GM18951 (cell line): ENCODE results near the gene NCOR2.

ENCODE experiments used
- POLR2A ChIP-seq: IDR thresholded peaks from 4 replicates; pipeline ENCODE4 v1.6.1; 2011; ENCODE audit warnings: mild to moderate bottlenecking; ENCODE audit not compliant: insufficient read length, insufficient read depth; ENCODE audit errors: extremely low read depth
- in situ Hi-C: fragments of 300-500 bp; cut with MboI; formaldehyde crosslinking; loops from one replicate; pipeline ENCODE4 v1.12.0; 2022; ENCODE audit warnings: low sequenced_read_pairs, mixed read lengths, inconsistent platforms; ENCODE audit not compliant: unreplicated experiment

The NCOR2 gene

DNA sequence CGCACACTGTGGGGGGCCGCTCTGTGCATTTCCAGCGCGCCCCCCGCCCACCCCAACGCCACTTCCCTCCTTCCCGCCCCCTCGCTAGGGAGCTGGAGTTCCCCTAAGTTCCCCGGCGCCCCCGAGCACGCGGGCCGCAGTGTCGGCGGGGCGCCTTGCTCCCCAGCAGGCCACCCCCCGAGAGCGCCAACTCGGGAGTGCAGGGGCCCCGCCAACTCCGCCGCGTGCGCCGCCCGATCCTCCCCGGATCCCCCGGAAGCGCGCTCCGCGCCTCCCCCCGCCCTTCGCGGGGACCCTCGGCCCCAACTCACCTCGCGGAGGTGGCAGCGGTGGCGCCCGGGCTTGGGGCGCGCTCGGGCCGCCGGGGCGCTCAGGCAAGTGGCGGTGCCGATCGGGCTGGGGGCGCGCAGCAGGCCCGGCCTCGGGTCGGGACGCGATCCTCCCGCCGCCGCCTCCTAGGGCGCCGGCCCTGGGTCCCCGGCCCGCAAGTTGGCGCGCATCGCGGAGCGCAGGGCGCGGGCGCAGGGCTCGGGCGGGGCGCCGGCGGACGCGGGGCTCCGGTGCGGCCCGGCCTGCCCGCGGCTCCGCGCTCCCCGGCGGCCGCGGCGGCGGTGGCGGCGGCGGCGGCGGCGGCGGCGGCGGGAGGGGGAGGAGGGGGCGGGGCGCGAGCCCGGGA, at the start of gene NCOR2:
TSS of gene NCOR2 (minus strand) at position 616 of the 676 bp plus-strand sequence. CDS start 72,361 bp downstream, outside the sequence.
- in situ Hi-C loops: loop anchor here (25.0 kb wide), 1 partner anchor 195 kb away; no protein-coding TSS in a partner anchor
- peak; percentile 60 for TF ChIP-seq POLR2A

DNA sequence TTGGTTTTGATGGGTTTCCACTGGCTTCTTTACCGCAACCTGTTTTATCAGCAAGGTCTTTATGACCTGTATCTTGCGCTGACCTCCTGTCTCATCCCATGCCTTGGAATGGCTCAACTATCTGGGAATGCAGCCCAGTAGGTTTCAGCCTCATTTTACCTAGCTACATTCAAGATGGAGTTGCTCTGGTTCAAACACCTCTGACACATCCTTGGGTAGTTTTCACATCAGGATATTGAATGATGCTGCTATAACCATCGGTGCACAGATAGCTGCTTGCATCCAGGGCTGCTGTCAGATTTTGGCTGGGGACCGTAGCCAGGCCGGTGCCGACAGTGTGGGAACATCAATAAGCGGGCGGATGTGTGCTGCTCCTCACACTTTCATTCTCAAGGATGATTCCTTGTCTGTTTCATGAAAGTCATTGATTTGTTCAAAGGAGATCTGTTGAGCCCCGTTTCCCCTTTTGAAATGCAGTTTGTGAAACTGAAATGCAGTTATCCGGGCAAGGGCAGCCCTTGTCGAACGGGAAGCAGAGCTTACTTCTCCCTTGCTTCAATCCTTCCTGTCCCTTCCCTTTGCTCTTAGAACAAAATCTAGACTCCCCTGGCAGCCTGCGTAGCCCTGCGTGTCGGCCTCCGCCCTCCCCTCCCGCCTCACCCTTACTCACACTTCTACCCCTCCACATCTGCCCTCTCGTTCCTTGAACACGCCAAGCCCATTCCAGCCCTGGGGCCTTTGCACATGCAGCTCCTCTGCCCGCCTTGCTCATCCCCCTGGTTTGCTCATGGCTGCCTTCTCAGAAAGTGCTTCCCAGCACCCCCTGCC, 49.2 kb upstream of the NCOR2 start:
- in situ Hi-C loops: no loop called here

DNA sequence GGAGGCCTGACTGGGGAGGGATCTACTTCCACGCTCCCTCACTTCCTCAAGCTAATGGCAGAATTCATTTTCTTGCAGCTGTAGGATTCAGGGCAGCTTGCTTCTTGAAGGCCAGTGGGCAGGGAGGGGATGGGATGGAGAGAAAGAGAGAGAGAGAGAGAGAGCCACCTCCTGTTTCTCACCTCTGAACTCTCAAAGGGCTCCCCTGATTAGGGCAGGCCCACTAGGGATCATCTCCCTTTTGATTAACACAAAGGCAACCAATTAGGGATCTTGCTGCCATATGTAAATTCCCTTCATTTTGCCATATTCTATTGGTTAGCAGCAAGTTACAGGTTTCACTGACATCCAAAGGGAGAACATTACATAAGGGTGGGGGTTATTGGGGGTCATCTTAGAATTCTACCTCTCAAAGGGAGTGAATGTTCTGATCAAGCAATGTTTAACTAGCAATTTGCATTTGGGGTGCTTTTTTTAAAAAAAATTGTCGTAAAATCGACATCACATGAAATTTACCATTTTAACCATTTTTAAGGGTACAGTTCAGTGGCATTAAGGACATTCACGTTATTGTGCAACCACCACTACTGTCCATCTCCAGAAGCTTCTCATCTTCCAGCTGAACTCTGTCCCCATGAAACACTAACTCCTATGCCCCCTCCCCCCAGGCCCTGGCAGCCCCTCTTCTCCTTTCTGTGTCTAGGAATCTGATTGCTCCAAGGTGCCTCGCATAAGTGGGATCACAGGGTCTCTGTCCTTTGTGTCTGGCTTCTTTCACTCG, 47.3 kb upstream of the NCOR2 start:
- in situ Hi-C loops: no loop called here
- no peak for TF ChIP-seq POLR2A

More for the DNA sequence above, 49.2 kb upstream of the NCOR2 start:
- no peak for TF ChIP-seq POLR2A

DNA sequence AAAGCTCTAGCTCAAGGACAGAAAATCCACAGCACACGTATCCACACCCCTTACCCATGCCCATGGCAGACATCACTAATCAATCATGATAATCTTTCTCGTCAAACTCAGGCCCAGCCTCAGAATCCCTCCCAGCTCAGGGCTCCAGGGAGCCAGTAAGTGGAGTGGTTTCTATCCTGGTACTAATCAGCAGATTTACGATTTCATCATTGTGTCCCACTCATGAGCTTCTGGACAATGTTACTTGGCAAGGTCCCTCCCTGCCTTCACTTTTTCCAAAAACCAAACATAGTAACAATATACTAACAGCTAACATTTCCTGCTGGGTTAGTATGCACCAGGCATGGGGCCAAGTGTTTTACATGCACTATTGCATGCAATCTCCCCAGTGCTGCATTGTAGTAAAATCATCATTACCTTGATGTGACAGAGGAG, 45.8 kb upstream of the NCOR2 start:
- in situ Hi-C loops: no loop called here
- TF ChIP-seq POLR2A: no peak

DNA sequence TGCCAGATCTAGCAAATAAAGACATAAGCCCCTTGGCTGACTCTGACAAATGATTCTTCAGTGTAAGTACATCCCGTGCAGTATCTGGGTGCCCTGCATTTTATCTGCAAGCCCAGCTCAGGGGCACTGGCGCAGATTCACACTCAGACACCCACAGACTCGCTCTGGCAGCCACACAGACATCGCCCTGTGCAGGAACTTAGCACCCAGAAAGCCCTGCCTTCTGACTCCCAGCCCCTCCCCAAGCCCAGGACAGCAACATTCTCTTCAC, 44.9 kb upstream of the NCOR2 start:
- TF ChIP-seq POLR2A: no peak
- in situ Hi-C loops: no loop called here

DNA sequence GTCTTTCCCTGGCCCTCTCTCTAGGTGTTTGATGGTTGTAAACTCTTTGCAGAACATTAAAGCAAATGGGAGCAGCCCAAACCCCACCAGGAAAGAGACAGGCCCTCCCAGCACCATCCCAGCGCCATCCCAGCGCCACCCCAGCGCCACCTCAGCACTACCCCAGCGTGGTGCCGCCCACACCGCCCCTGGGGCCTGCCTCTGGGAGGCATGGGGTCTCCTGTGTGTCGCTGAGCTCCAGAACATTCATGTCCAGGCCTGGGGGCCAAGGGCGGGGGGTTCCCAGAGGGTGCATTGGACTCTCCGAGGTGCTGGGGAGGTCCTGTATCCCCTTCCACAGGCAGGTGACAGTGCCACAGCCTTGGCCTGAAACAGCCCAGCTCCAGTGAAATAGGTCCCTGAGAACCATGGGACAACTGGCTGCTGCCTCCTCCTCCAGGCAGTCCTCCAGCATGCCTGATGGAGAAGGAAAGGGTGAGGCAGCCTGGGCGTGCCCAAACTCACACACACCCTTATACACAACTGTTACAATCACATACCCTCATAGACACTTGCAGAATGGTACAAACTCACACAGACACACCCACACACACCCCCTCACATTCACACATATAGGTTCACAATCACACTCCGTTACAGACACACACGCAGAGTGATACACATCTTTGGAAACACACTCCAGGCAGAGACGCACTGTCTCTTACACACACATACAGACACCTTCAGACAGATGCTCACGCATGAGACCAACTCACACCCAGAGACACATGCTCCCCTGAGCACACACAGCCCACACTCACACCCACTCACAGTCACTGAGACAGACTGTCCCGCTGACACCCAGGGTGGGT, 44.4 kb upstream of the NCOR2 start:
- in situ Hi-C loops: no loop called here
- TF ChIP-seq POLR2A: no peak

DNA sequence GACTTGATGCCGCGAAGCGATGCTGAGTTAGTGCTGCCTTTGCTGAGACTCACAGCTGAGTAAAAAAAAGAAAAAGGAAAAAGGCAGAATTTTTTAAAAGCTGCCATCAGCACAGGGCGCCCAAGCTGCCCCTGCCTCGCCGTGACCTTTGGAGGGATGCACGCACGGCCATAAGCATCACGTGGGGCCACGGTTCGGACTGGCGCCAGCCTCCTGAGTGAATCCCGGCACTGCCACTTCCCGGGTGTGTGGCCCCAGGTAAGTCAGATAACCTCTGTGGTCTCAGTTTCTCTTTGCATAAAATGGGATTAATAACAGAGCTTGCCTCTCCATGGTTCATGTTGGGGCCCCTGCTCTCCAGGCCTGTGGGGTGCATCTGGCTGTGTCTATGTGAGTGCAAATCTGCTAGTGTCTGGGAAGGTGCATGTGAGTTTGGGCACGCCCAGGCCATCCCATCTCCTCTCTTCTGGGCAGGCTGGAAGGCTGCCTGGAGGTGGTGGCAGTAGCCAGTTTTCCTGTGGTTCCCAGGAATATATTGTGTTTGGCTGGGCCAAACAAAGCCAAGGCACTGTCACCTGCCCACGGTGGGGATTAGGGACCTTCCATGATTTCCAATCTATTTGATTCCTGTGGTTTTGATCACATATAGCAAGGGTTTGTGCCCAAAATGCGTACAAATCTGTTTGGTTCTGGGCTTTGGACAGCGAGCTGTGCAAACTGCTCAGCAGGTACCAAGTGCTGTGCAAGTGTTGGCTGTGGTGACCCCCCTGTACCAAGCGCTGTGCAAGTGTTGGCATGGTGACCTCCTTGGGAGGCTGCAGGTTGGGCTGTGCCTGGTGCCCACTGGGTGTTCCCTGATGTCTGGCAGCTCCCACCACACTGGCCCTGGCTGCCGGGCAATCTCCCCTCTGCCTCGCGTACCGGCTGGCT, 43.5 kb upstream of the NCOR2 start:
- TF ChIP-seq POLR2A: no peak
- in situ Hi-C loops: no loop called here

DNA sequence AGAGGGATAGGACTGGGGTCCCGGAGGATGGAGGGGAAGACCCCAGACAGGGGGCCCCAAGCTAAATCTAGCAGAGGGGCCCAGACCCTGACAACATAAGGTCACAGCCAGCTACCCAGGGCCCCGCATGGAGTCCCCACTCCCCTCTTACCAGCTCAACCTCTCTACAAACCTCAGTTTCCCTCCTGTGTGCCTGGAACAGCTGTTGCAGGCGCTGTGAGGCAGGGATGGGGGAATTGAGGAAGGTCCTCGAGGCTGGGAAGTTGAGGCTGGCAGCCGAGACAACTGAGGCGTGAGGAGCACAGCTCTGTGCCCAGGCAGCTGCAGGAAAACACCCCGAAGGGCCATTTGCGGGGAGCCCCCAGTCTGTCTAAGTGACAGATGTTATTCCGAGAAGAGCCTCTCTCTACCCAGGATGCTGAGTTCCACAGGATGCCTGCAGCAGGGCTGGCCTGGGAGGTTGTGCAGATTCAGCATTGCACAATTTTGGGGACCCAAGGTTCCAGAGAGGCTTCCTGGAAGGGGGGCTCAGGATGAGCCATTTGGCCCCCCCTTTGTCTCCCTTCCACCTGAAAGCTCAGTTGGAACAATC, 42.7 kb upstream of the NCOR2 start:
- in situ Hi-C loops: no loop called here
- no peak for TF ChIP-seq POLR2A

DNA sequence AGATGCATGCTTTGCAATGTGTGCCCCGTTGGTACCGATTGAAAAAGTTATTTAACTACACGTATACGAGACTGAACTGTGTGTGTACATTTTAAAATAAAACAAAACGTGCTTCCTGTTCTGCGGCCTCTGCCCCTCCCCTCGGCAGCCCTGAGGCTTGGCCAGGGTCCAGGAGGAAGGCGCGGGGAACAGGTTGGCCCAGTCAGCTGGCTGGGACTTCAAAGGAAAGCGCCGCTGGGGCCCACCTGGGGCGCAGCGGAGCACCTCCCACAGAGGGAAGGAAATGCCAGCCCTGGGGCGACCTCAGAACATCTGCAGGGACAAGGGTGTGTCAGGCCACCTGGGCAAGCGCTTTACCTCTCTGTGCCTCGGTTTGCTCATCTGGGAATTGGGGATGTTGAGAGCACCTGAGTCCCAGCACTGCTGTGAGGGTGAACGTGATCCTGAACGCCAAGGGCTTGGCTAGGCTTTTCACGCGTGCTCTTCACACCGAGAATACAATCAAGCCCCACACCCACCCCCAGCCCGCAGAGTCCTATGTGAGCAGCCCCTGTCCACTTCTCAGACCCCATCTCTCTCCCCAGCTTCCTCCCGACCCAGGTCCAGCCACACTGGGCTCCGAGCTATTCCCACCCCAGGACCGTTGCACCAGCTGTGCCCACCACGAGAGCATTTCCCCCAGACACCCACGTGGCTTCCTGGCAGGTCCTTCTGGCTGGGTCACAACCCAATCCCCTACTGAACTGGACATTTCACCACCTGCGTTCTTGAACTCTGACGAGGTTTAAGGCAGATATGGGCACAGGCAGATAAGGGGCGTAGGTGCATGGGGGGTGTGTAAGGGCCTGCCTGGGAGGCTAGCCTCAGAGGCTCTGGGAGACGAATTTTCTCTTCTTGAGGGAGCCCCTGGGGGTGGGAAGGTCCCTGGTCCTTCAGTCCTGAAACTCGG, 41.9 kb upstream of the NCOR2 start:
- in situ Hi-C loops: no loop called here
- TF ChIP-seq POLR2A: no peak

DNA sequence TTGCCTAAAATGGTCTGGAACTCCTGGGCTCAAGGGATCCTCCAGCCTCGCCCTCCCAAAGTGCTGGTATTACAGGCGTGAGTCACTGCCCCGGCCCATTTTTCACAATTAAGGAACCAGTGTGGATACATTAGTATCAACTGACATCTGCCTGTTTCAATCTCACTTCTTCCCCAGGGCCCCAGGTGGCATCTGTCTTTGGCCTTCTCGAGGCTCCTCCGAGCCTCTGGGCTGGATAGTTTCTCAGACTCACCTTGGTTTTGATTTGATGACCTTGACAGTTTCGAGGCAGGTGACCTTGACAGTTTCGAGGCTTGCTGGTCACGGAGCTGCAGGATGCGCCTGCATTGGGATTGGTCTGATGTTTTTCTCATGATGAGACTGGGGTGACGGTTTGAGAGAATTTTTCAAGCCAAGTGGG, 41.0 kb upstream of the NCOR2 start:
- in situ Hi-C loops: no loop called here
- no peak for TF ChIP-seq POLR2A
